Natural killer cell (primary cell): ENCODE data around the gene NRXN3. TPM values are rescaled to one million over a fixed set of nuclear protein-coding genes. Genes with fewer than 3 reads are reported as not detected.

Source experiments
- ATAC-seq, 3 donors: fragments of 150-1000 bp in 2 of 3; fragments of 200-7000 bp in 1 of 3; cut with Tn5 transposase; 1 replicate in 1 of 3; 2 replicates in 2 of 3; pipeline ENCODE4 v1.10.0; 2021; ENCODE audit warnings: mild to moderate bottlenecking in 2 of 3, moderate library complexity in 2 of 3
- DNase-seq, 2 donors: peaks; one replicate each; pipeline versions ENCODE4 v3.0.0 to v3.0.0-alpha.2; 2013 to 2021; ENCODE audit warnings: mixed read lengths in 1 of 2
- H3K27ac ChIP-seq: one replicate; pipeline ENCODE4 v1.5.1; 2013; ENCODE audit warnings: mild to moderate bottlenecking, low read length
- H3K27me3 ChIP-seq: one replicate; pipeline ENCODE4 v1.6.1; 2013; ENCODE audit warnings: low read length; ENCODE audit not compliant: control insufficient read depth, insufficient read depth
- H3K36me3 ChIP-seq: one replicate; pipeline ENCODE4 v1.6.1; 2013; ENCODE audit warnings: low read length; ENCODE audit not compliant: control insufficient read depth, insufficient read depth
- H3K4me1 ChIP-seq: one replicate; pipeline ENCODE4 v1.6.1; 2013; ENCODE audit warnings: low read length; ENCODE audit not compliant: control insufficient read depth, insufficient read depth
- H3K4me3 ChIP-seq: one replicate; pipeline ENCODE4 v1.5.1; 2013; ENCODE audit warnings: low read length
- H3K9me3 ChIP-seq: one replicate; pipeline ENCODE4 v1.6.1; 2013; ENCODE audit warnings: low read length; ENCODE audit not compliant: control insufficient read depth, insufficient read depth
- H3K27ac Mint-ChIP-seq, 2 donors: one replicate each; pipeline ENCODE4 v1.8.0; 2022; ENCODE audit warnings: mild to moderate bottlenecking in 2 of 2, mixed read lengths in 2 of 2, moderate library complexity in 1 of 2
- H3K27me3 Mint-ChIP-seq, 2 donors: one replicate each; pipeline ENCODE4 v1.8.0; 2022; ENCODE audit warnings: low read depth in 2 of 2, mixed read lengths in 2 of 2
- H3K36me3 Mint-ChIP-seq: one replicate; pipeline ENCODE4 v1.8.0; 2022; ENCODE audit warnings: mixed read lengths
- H3K4me1 Mint-ChIP-seq, 2 donors: one replicate each; pipeline ENCODE4 v1.8.0; 2022; ENCODE audit warnings: mixed read lengths in 2 of 2
- H3K4me3 Mint-ChIP-seq: one replicate; pipeline ENCODE4 v1.8.0; 2022; ENCODE audit warnings: mild to moderate bottlenecking, moderate library complexity, mixed read lengths
- H3K9me3 Mint-ChIP-seq, 2 donors: one replicate each; pipeline ENCODE4 v1.8.0; 2022; ENCODE audit warnings: mixed read lengths in 2 of 2
- whole genome bisulfite sequencing: methylation state at CpG from one replicate; pipeline ENCODE4 v1.1.7; 2013; ENCODE audit warnings: missing lambda C conversion rate; ENCODE audit not compliant: insufficient coverage; 5-methylcytosine and 5-hydroxymethylcytosine counted together
- intact Hi-C: fragments of 100-400 bp; cut with micrococcal nuclease; formaldehyde crosslinking; loops from one replicate; pipeline ENCODE4 v1.14.2; 2022
- total RNA-seq, 4 donors: library from RNA; stranded (reverse); fragments of 120-200 nt in 1 of 4; gene quantifications; one replicate each; pipeline versions ENCODE4 v1.2.3 to v1.2.4, GENCODE V29; 2013 to 2022
- TF ChIP-seq, protein P1 (sequence below): fragments of 200-600 bp; IDR thresholded peaks from one replicate; pipeline ENCODE4 v1.8.0; 2022; ENCODE audit warnings: antibody characterized with exemption

NRXN3 gene
- total RNA-seq, 3 donors from 2014 or later (not counting 1 experiment from before 2014, with no cell fraction given): not detected

DNA sequence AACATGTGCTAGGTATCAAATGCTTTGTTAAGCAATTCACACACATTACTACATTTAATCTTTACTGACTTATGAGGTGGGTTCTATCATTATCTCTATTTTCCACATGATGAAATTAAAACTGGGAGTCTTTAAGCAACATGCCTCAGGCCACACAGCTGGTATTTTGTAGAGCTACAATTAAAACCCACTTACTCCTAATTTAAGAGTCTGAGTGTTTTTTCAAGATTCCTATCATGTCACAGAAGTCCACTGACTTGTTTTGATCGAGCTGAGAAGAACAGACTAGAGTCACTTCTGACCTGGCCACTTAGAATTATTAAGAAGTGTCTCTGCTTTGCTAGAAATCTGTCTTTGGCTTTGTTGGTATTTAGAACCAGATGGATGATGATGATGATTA lies 670.7 kb downstream of the NRXN3 start:
- Mint-ChIP-seq H3K4me1 (no peaks in the 10 kb centered on the region), H3K36me3 (no peaks in the 10 kb centered on the region), H3K27ac (no peak overlapping the region), H3K9me3 (peaks cover 2 to 3% of the 10 kb centered on the region in 2 donors), H3K4me3 (no peak overlapping the region), H3K27me3 (peaks cover 0 to 5% of the 10 kb centered on the region in 2 donors)
- Histone ChIP-seq H3K27ac (no peak overlapping the region), H3K4me3 (no peak overlapping the region), H3K27me3 (no peaks in the 10 kb centered on the region), H3K4me1 (no peaks in the 10 kb centered on the region), H3K9me3 (no peaks in the 10 kb centered on the region), H3K36me3 (no peaks in the 10 kb centered on the region)
- TF ChIP-seq, protein P1, sequence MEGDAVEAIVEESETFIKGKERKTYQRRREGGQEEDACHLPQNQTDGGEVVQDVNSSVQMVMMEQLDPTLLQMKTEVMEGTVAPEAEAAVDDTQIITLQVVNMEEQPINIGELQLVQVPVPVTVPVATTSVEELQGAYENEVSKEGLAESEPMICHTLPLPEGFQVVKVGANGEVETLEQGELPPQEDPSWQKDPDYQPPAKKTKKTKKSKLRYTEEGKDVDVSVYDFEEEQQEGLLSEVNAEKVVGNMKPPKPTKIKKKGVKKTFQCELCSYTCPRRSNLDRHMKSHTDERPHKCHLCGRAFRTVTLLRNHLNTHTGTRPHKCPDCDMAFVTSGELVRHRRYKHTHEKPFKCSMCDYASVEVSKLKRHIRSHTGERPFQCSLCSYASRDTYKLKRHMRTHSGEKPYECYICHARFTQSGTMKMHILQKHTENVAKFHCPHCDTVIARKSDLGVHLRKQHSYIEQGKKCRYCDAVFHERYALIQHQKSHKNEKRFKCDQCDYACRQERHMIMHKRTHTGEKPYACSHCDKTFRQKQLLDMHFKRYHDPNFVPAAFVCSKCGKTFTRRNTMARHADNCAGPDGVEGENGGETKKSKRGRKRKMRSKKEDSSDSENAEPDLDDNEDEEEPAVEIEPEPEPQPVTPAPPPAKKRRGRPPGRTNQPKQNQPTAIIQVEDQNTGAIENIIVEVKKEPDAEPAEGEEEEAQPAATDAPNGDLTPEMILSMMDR: no peak
- DNase-seq (no peak), ATAC-seq (no peak)
- WGBS: 56% methylated on average over 1 of the region's 1 CpG
- intact Hi-C loops: no loop called here

DNA sequence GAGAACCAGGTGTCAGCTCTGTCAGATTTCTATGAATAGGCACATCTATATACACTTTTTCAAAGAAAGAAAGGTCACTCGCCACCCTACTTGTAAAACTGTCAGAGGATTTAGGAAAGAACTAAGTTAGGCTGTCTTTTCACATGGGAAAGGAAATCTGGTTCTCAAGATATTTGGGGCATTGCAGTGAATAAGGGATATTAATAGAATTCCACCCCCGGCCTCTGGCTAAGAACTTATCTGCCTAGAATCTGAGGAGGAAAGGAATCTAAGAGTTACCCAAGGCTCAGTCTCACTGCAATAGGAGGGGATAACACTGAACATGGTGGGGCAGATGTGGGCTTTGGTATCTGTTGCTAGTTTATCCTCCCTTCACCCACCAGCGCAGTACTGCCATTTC lies 677.6 kb downstream of the NRXN3 start:
- Histone ChIP-seq H3K4me3 (no peak overlapping the region), H3K9me3 (no peaks in the 10 kb centered on the region), H3K27me3 (no peaks in the 10 kb centered on the region), H3K36me3 (no peaks in the 10 kb centered on the region), H3K27ac (no peak overlapping the region), H3K4me1 (no peaks in the 10 kb centered on the region)
- DNase-seq (no peak), ATAC-seq (no peak)
- intact Hi-C loops: no loop called here
- H3K36me3 Mint-ChIP-seq: no peaks in the 10 kb centered on the region
- H3K4me3 Mint-ChIP-seq: no peak overlapping the region
- 61% methylated on average over 2 of the region's 3 CpGs for WGBS
- peaks cover 3 to 5% of the 10 kb centered on the region in 2 donors for H3K9me3 Mint-ChIP-seq
- H3K27me3 Mint-ChIP-seq: no peaks in the 10 kb centered on the region
- no peaks in the 10 kb centered on the region for H3K4me1 Mint-ChIP-seq
- TF ChIP-seq, protein P1: no peak
- no peak overlapping the region for H3K27ac Mint-ChIP-seq

DNA sequence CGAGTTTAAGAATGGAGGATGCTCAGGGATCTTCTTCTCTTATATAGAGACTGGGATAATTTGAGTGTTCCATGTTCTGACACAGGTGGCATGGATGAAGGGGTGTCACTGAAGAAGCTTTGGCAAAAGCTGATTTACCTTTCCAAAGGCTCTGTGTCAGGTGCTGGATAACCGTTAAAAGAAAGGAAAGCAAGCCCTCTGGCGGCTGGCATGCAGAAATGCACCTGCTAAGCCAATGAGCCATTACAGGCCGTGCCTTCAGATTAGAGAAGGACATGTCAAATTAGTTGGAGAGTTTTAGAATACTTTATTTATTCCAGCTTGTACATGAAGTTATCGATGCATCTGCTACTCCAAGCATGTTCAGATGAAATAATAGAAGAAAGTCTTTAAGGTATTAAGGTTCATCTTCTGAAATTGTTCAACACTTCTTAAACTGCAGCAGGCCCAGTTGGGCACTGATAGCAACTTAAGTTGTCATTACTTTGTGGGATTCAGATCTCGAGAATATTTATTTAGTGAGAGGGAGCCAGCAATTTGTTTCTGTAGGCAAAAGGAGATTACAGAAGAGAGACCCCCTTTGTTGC lies 678.2 kb downstream of the NRXN3 start:
- ATAC-seq: no peak
- Mint-ChIP-seq H3K27me3 (no peaks in the 10 kb centered on the region), H3K36me3 (no peaks in the 10 kb centered on the region), H3K4me1 (no peaks in the 10 kb centered on the region), H3K27ac (no peak overlapping the region), H3K4me3 (no peak overlapping the region), H3K9me3 (peaks cover 3 to 5% of the 10 kb centered on the region in 2 donors)
- peak in 1 of 2 donors; percentile 23 for DNase-seq
- Histone ChIP-seq H3K27me3 (no peaks in the 10 kb centered on the region), H3K36me3 (no peaks in the 10 kb centered on the region), H3K27ac (no peak overlapping the region), H3K4me1 (no peaks in the 10 kb centered on the region), H3K9me3 (no peaks in the 10 kb centered on the region), H3K4me3 (no peak overlapping the region)
- 15% methylated on average over 4 of the region's 6 CpGs for WGBS
- intact Hi-C loops: no loop called here
- TF ChIP-seq, protein P1: no peak

DNA sequence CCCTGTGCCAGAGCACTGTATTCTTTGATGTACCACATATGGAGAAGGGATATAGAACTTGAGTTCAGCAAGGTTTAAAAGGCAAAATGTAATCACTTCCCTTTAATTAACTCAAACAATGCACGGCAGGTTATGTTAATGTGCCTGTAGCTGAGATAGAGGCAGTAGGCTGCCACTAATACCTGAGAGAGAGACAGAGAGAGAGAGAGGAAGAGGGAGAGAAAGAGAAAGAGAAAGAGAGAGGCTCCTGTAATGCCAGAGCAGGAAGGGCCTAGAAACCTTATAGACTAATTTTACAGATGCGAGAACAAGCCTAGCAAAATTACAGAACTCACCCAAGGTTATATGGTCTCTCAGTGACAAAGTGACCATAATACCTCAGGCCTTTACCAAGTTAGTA lies 679.8 kb downstream of the NRXN3 start:
- Histone ChIP-seq H3K27ac (no peak overlapping the region), H3K9me3 (no peaks in the 10 kb centered on the region), H3K27me3 (no peaks in the 10 kb centered on the region), H3K4me3 (no peak overlapping the region), H3K36me3 (no peaks in the 10 kb centered on the region), H3K4me1 (no peaks in the 10 kb centered on the region)
- Mint-ChIP-seq H3K4me3 (no peak overlapping the region), H3K27me3 (no peaks in the 10 kb centered on the region), H3K9me3 (peaks cover 2 to 5% of the 10 kb centered on the region in 2 donors), H3K36me3 (no peaks in the 10 kb centered on the region), H3K27ac (no peak overlapping the region), H3K4me1 (no peaks in the 10 kb centered on the region)
- 94% methylated on average over 2 of the region's 2 CpGs for WGBS
- intact Hi-C loops: no loop called here
- TF ChIP-seq, protein P1: no peak
- no peak for DNase-seq
- ATAC-seq: no peak
